ENCODE data around the gene UQCR11.
A peak's percentile ranks its signal among the peaks of the same experiment; 100 is the strongest.

Gene UQCR11

GRCh38 chr19:1587872-1588271 lies 17.4 kb downstream of the UQCR11 start:
- DNase-seq (ENCODE audit: low read depth in 1 of 2, low spot score in 1 of 2), result peak in 1 of 2 experiments; percentile 48
- in situ Hi-C loops (cut with HindIII; ENCODE audit: low pct_unique_long_range_greater_than_20kb, low sequenced_read_pairs), result no loop called here

DNA sequence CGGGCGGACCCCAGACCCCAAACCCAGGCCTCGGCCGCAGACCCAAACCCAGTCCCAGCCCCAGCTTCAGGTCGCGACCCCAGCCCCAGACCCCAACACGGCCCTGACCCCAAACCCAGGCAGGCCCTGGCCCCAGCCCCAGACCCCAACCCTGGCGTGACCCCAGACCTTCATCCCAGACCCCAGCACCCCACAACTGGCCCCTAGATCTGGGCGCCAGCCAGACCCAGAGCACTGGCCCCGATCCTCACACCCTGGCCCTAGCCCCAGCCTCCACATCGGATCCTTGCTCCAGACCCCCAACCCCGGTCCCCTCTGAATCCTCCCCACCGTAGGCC lies 20.1 kb downstream of the UQCR11 start:
- in situ Hi-C loops (cut with HindIII; ENCODE audit: low pct_unique_long_range_greater_than_20kb, low sequenced_read_pairs), result no loop called here
- no peak for TF ChIP-seq JUND (IDR thresholded peaks at IDR 0.05; ENCODE audit: low read depth)
- DNase-seq (ENCODE audit: low read depth in 1 of 2, low spot score in 1 of 2), result no peak

More at GRCh38 chr19:1587872-1588271, 17.4 kb downstream of the UQCR11 start:
- no peak for TF ChIP-seq JUND (IDR thresholded peaks at IDR 0.05; ENCODE audit: low read depth)

DNA sequence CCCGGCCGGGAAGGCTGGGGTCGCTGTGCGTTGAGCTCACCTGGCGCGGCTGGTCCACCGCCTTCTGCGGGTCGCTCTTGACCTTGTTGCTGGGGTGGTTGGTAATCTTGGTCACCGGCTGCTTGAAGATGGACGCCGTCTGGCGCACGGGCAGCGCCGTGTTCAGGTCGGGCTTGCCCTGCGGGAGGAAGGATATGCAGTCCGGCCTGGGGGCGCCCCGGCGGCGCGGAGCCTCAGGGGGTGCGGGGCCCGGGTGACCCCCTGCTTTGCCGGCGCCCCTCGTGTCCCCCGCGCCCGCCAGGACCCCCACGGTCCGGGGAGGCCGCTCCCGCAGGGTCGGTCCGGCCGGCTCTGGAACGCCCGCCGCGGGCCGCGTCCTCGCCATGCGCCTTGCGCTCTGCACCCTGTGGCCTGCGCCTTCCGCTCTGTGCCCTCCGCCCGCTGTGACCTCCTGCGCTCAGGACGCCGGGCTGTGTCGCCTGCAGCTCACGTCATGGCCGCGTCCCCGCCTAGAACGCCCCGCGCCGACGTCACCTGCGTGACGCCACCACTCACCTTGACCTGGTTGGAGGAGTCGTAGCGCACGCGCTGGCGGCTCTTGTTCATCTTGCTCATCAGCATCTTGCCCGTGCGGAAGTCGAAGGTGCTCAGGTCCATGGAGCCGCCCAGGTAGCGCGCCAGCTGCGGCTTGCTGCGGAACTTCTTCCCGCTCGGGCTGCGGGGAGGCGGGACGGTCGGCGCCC lies 20.6 kb downstream of the UQCR11 start:
- TF ChIP-seq JUND (IDR thresholded peaks at IDR 0.05; ENCODE audit: low read depth), result no peak
- in situ Hi-C loops (cut with HindIII; ENCODE audit: low pct_unique_long_range_greater_than_20kb, low sequenced_read_pairs), result no loop called here
- DNase-seq (ENCODE audit: low read depth in 1 of 2, low spot score in 1 of 2), result no peak

GRCh38 chr19:1582201-1582600 lies 23.1 kb downstream of the UQCR11 start:
- in situ Hi-C loops (cut with HindIII; ENCODE audit: low pct_unique_long_range_greater_than_20kb, low sequenced_read_pairs), result no loop called here
- TF ChIP-seq JUND (IDR thresholded peaks at IDR 0.05; ENCODE audit: low read depth), result no peak
- no peak for DNase-seq (ENCODE audit: low read depth in 1 of 2, low spot score in 1 of 2)

DNA sequence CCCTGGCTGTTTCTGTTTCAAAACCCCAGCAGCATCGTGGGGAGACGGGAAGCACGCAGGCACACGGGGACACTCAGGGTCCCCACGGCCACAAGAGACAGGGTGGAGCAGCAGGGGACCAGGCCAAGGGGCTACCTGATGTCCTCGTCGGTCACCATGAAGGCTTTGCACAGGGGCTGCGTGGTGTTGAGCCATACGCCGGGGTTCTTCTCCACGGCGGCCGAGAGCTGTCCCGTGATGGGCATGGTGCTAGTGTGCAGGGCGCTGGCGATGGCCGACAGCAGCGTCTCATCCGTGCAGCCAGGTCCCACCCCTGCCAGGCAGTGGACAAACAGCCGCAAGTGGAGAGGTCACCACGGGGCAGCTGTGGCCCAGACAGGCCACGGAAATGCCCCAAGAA lies 24.3 kb downstream of the UQCR11 start:
- in situ Hi-C loops (cut with HindIII; ENCODE audit: low pct_unique_long_range_greater_than_20kb, low sequenced_read_pairs), result no loop called here
- DNase-seq (ENCODE audit: low read depth in 1 of 2, low spot score in 1 of 2), result no peak
- no peak for TF ChIP-seq JUND (IDR thresholded peaks at IDR 0.05; ENCODE audit: low read depth)

DNA sequence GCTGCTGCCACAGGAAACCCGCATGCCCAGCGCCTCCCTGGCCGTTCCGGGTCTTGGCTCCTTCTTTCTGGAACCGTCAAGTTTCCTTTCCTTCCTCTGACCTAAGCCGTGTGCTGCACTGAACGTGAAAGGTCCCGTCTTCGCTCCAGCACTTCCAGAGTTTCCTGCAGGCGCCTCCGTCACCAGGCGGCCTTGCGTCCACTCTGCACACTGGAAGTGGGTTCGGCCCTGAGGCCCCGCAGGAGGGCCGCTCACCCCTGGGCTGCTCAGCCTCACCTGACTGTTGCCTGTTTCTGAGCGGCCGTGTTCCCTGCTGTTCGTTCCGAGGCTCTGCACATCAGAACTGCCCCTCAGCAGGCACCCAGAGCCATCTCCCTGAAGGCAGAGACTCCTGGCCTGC lies 24.9 kb downstream of the UQCR11 start:
- TF ChIP-seq JUND (IDR thresholded peaks at IDR 0.05; ENCODE audit: low read depth), result no peak
- DNase-seq (ENCODE audit: low read depth in 1 of 2, low spot score in 1 of 2), result no peak
- in situ Hi-C loops (cut with HindIII; ENCODE audit: low pct_unique_long_range_greater_than_20kb, low sequenced_read_pairs), result no loop called here

- in situ Hi-C loops (cut with HindIII; ENCODE audit: low pct_unique_long_range_greater_than_20kb, low sequenced_read_pairs), result no loop called here
- no peak for TF ChIP-seq JUND (IDR thresholded peaks at IDR 0.05; ENCODE audit: low read depth)
- no peak for DNase-seq (ENCODE audit: low read depth in 1 of 2, low spot score in 1 of 2)
These were observed 26.0 kb downstream of the UQCR11 start for GRCh38 chr19:1579222-1579621.

GRCh38 chr19:1577929-1578618 lies 27.2 kb downstream of the UQCR11 start:
- in situ Hi-C loops (cut with HindIII; ENCODE audit: low pct_unique_long_range_greater_than_20kb, low sequenced_read_pairs), result no loop called here
- no peak for DNase-seq (ENCODE audit: low read depth in 1 of 2, low spot score in 1 of 2)
- TF ChIP-seq JUND (IDR thresholded peaks at IDR 0.05; ENCODE audit: low read depth), result no peak

DNA sequence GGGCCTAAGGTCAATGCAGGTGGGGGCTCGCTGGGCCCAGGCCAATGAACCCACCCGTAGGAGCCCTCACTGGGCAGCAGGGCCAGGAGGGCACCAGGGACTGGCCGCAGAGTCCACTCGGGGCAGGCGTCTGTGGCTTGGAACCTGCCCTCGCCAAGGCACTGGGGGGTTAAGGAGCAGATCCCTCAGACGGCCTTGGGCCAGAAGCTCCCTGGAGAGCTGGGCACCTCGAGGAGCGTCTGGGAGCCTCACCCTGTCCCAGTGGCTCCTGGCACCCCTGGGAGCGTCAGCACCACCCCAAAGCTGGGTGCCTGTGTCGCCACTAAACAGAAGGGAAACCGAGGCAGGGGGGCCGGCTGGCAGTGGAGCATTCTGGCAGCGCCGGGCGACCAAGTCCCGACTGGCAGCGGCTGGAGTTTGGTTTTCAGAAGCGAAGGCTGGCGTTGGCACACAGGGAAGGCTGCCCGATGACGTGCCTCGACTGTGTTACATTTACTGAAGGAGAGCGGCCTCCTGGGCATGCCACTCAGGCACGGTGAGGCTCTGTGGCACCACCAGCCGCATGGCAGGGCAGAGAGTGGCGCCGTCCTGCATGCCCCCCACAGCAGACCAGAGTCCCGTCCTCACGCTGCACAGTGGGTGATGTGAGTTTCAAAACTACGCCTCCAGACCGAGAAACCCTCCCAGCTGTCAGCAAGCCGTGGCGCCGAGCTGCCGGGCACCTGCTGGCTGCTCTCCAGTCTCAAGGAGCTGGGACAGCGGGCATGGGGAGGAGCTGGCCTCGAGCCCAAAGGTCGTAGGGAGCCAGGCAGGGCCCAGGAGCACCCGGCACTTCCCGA lies 28.0 kb downstream of the UQCR11 start:
- no peak for TF ChIP-seq JUND (IDR thresholded peaks at IDR 0.05; ENCODE audit: low read depth)
- DNase-seq (ENCODE audit: low read depth in 1 of 2, low spot score in 1 of 2), result no peak
- in situ Hi-C loops (cut with HindIII; ENCODE audit: low pct_unique_long_range_greater_than_20kb, low sequenced_read_pairs), result no loop called here

GRCh38 chr19:1576242-1577089 lies 28.8 kb downstream of the UQCR11 start:
- no peak for DNase-seq (ENCODE audit: low read depth in 1 of 2, low spot score in 1 of 2)
- TF ChIP-seq JUND (IDR thresholded peaks at IDR 0.05; ENCODE audit: low read depth), result no peak
- in situ Hi-C loops (cut with HindIII; ENCODE audit: low pct_unique_long_range_greater_than_20kb, low sequenced_read_pairs), result no loop called here

DNA sequence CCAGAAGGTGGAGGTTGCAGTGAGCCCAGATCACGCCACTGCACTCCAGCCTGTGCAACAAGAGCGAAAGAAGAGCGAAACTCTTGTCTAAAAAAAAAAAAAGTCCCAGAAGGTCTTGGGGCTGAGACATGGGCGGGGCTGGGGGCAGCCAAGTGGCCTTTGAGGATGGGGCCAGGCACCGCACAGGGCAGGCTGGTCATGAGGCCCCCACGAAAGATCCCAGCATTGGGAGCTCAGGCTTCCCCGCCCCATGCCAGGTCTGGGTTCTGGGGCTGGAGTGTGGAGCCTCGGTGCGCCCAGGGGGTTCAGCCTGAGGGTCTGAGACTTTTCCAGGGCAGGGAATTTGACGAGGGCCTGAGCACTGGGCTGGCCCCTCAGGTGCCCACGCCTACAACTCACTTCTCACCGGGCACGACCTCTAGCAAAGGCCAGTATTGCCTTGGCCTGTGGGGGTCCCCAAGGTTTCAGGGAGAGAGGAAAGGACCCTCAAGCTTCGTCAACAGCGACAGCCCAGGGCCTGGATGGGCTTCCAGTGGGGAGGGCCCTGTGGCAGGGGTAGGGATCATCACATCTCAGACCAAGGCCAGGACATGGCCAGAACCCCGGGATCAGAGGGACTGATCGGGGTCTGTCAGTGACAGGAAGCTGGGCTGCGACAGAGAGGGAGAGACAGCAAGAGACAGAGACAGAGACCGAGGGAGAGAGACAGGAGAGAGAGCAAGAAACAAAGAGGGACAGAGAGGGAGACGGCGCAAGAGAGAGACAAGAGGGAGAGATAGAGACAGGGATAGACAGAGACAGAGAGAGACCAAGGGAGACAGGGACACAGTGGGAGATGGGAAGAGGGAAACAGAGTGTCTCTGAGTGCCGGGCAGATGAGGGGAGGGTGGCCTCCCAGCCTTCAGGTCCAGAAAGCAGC lies 29.7 kb downstream of the UQCR11 start:
- DNase-seq (ENCODE audit: low read depth in 1 of 2, low spot score in 1 of 2), result no peak
- in situ Hi-C loops (cut with HindIII; ENCODE audit: low pct_unique_long_range_greater_than_20kb, low sequenced_read_pairs), result no loop called here
- no peak for TF ChIP-seq JUND (IDR thresholded peaks at IDR 0.05; ENCODE audit: low read depth)

All from T47D (cell line).